Left lung (tissue), 10 donors: ENCODE measurements around the gene DTX3. TPM values are rescaled to one million over a fixed set of nuclear protein-coding genes. Genes with fewer than 3 reads are reported as not detected.

Experiments
- ATAC-seq: fragments of 200-7000 bp; cut with Tn5 transposase; one replicate; pipeline ENCODE4 v1.9.1; 2020; ENCODE audit warnings: moderate library complexity
- DNase-seq, 4 donors: peaks; one replicate each; pipeline ENCODE4 v3.0.0-alpha.2; 2013 to 2020
- H3K27ac ChIP-seq, 2 donors: fragments of 200-600 bp; sonication (generic) in 1 of 2; one replicate each; pipeline versions ENCODE4 v1.5.0 to v1.8.0; 2020 to 2021
- H3K27me3 ChIP-seq, 2 donors: fragments of 200-600 bp; sonication (generic) in 1 of 2; one replicate each; pipeline versions ENCODE4 v1.5.0 to v1.8.0; 2020 to 2021
- H3K36me3 ChIP-seq, 2 donors: fragments of 200-600 bp; sonication (generic) in 1 of 2; one replicate each; pipeline versions ENCODE4 v1.5.0 to v1.8.0; 2020 to 2021
- H3K4me1 ChIP-seq, 2 donors: fragments of 200-600 bp; one replicate each; pipeline ENCODE4 v1.8.0; 2021
- H3K4me3 ChIP-seq, 2 donors: fragments of 200-600 bp; sonication (generic) in 1 of 2; one replicate each; pipeline versions ENCODE4 v1.5.0 to v1.8.0; 2020 to 2021; ENCODE audit warnings: mild to moderate bottlenecking in 1 of 2
- H3K9me3 ChIP-seq, 2 donors: fragments of 200-600 bp; sonication (generic) in 1 of 2; one replicate each; pipeline versions ENCODE4 v1.5.0 to v1.8.0; 2020 to 2021
- CTCF ChIP-seq, 2 donors: fragments of 200-600 bp; sonication (generic) in 1 of 2; IDR thresholded peaks; one replicate each; pipeline versions ENCODE4 v1.5.0 to v1.8.0; 2021; ENCODE audit warnings: antibody characterized with exemption in 2 of 2
- intact Hi-C, 2 donors: fragments of 100-400 bp; cut with DNase I; formaldehyde crosslinking; loops; one replicate each; pipeline versions ENCODE4 v1.11.2 to v1.14.2; 2022
- polyA plus RNA-seq, 6 donors: library from polyadenylated mRNA; unstranded; fragments of 120-200 nt; gene quantifications; one replicate each; pipeline ENCODE4 v1.2.1, GENCODE V29; 2013; ENCODE audit not compliant: insufficient read length in 6 of 6
- total RNA-seq, 2 donors: library from RNA; stranded (reverse); fragmentation: NEBNext Ultra II Directional; extraction: Animal tissue kit (Norgen Biotek cat#: 25700); gene quantifications; one replicate each; pipeline ENCODE4 v1.2.1, GENCODE V29; 2021
- donor health status: DM: no; HTN: yes; CAD: no.
- donor health status: DM: no; HTN: no; CAD: no.

Gene DTX3
- total and polyA plus RNA-seq, 8 donors = 20.1 to 64.8 (median 54.4) TPM

- DNase-seq (no peak), ATAC-seq (no peak)
- no peaks in the 10 kb centered on the region for H3K36me3 ChIP-seq
- no peaks in the 10 kb centered on the region for H3K9me3 ChIP-seq
- peaks cover 0 to 10% of the 10 kb centered on the region in 2 donors for H3K27me3 ChIP-seq
- no peak overlapping the region for H3K4me3 ChIP-seq
- intact Hi-C loops = no loop called here
- no peak overlapping the region for H3K27ac ChIP-seq
- TF ChIP-seq CTCF (IDR thresholded peaks at IDR 0.05) = no peak
- no peaks in the 10 kb centered on the region for H3K4me1 ChIP-seq
Measured at GRCh38 chr12:57571926-57572762, 32.5 kb upstream of the DTX3 start.

- ATAC-seq (no peak), DNase-seq (no peak)
- Histone ChIP-seq H3K27ac (no peak overlapping the region), H3K4me1 (no peaks in the 10 kb centered on the region), H3K9me3 (no peaks in the 10 kb centered on the region), H3K36me3 (no peaks in the 10 kb centered on the region), H3K4me3 (no peak overlapping the region), H3K27me3 (no peaks in the 10 kb centered on the region)
- intact Hi-C loops = no loop called here
- TF ChIP-seq CTCF (IDR thresholded peaks at IDR 0.05) = no peak
Measured at GRCh38 chr12:57574795-57575194, 29.8 kb upstream of the DTX3 start.

GRCh38 chr12:57575771-57576612, 28.6 kb upstream of the DTX3 start:
- Histone ChIP-seq H3K27me3 (no peaks in the 10 kb centered on the region), H3K4me3 (no peak overlapping the region), H3K9me3 (no peaks in the 10 kb centered on the region), H3K4me1 (no peaks in the 10 kb centered on the region), H3K27ac (no peak overlapping the region), H3K36me3 (no peaks in the 10 kb centered on the region)
- no peak for ATAC-seq
- no peak for TF ChIP-seq CTCF (IDR thresholded peaks at IDR 0.05)
- intact Hi-C loops = no loop called here
- DNase-seq = no peak

- no peaks in the 10 kb centered on the region for H3K36me3 ChIP-seq
- no peak for TF ChIP-seq CTCF (IDR thresholded peaks at IDR 0.05)
- H3K4me1 ChIP-seq = no peaks in the 10 kb centered on the region
- intact Hi-C loops = no loop called here
- no peak overlapping the region for H3K27ac ChIP-seq
- no peaks in the 10 kb centered on the region for H3K9me3 ChIP-seq
- ATAC-seq (no peak), DNase-seq (no peak)
- no peak overlapping the region for H3K4me3 ChIP-seq
- H3K27me3 ChIP-seq = peaks cover 0 to 3% of the 10 kb centered on the region in 2 donors
Measured at GRCh38 chr12:57576613-57577160, 27.9 kb upstream of the DTX3 start.
